Hematopoietic multipotent progenitor cell treated with erythropoietin and hydrocortisone succinate and interleukin-3 and kit ligand, for 6 days (in vitro differentiated cells): ENCODE data around the gene DOK7.

Source experiments
- DNase-seq: peaks from one replicate; pipeline ENCODE4 v3.0.0-alpha.2; 2015

The DOK7 gene

GRCh38 chr4:3492741-3493719, 29.9 kb downstream of the DOK7 start:
- DNase-seq = no peak

GRCh38 chr4:3493720-3494461, 30.8 kb downstream of the DOK7 start:
- no peak for DNase-seq

GRCh38 chr4:3494462-3494871, 31.4 kb downstream of the DOK7 start:
- no peak for DNase-seq

- DNase-seq = no peak
Measured at GRCh38 chr4:3495204-3495975, 32.3 kb downstream of the DOK7 start.

- no peak for DNase-seq
Measured at GRCh38 chr4:3496021-3496420, 32.9 kb downstream of the DOK7 start.

GRCh38 chr4:3497095-3497494, 34.0 kb downstream of the DOK7 start:
- no peak for DNase-seq

- no peak for DNase-seq
Measured at GRCh38 chr4:3497523-3498389, 34.6 kb downstream of the DOK7 start.

- no peak for DNase-seq
Measured at GRCh38 chr4:3498407-3498806, 35.3 kb downstream of the DOK7 start.

- DNase-seq = no peak
Measured at GRCh38 chr4:3498901-3499510, 35.9 kb downstream of the DOK7 start.

- no peak for DNase-seq
Measured at GRCh38 chr4:3499710-3500109, 36.6 kb downstream of the DOK7 start.

GRCh38 chr4:3500111-3500510, 37.0 kb downstream of the DOK7 start:
- DNase-seq = no peak

GRCh38 chr4:3500634-3501101, 37.6 kb downstream of the DOK7 start:
- no peak for DNase-seq

- DNase-seq = no peak
Measured at GRCh38 chr4:3501126-3501824, 38.2 kb downstream of the DOK7 start.

- no peak for DNase-seq
Measured at GRCh38 chr4:3501825-3502425, 38.8 kb downstream of the DOK7 start.

- DNase-seq = no peak
Measured at GRCh38 chr4:3502941-3503936, 40.1 kb downstream of the DOK7 start.

- DNase-seq = no peak
Measured at GRCh38 chr4:3505231-3505630, 42.1 kb downstream of the DOK7 start.

- DNase-seq = no peak
Measured at GRCh38 chr4:3508542-3508941, 45.4 kb downstream of the DOK7 start.

GRCh38 chr4:3510481-3510880, 47.4 kb downstream of the DOK7 start:
- no peak for DNase-seq

- no peak for DNase-seq
Measured at GRCh38 chr4:3511187-3511586, 48.1 kb downstream of the DOK7 start.
